GM12874 (cell line): ENCODE results near the gene PCNX2.

Experiments
- CTCF ChIP-seq: IDR thresholded peaks from 2 replicates; pipeline ENCODE4 v1.5.1; 2011; ENCODE audit warnings: low read depth, mild to moderate bottlenecking, control low read depth, low read length, moderate library complexity; ENCODE audit not compliant: insufficient read depth

PCNX2 gene

GRCh38 chr1:233127157-233127556 is 168.4 kb downstream of the PCNX2 start:
- TF ChIP-seq CTCF: no peak

- no peak for TF ChIP-seq CTCF
These were observed 172.7 kb downstream of the PCNX2 start for GRCh38 chr1:233122779-233123178.

GRCh38 chr1:233121947-233122559 is 173.5 kb downstream of the PCNX2 start:
- TF ChIP-seq CTCF: no peak

GRCh38 chr1:233114860-233115259 is 180.7 kb downstream of the PCNX2 start:
- TF ChIP-seq CTCF: no peak

- no peak for TF ChIP-seq CTCF
These were observed 181.4 kb downstream of the PCNX2 start for GRCh38 chr1:233114159-233114558.

- TF ChIP-seq CTCF: no peak
These were observed 182.3 kb downstream of the PCNX2 start for GRCh38 chr1:233113009-233113879.

- no peak for TF ChIP-seq CTCF
These were observed 183.1 kb downstream of the PCNX2 start for GRCh38 chr1:233112186-233113008.
